ENCODE results near the gene CREB5.

Gene CREB5

DNA sequence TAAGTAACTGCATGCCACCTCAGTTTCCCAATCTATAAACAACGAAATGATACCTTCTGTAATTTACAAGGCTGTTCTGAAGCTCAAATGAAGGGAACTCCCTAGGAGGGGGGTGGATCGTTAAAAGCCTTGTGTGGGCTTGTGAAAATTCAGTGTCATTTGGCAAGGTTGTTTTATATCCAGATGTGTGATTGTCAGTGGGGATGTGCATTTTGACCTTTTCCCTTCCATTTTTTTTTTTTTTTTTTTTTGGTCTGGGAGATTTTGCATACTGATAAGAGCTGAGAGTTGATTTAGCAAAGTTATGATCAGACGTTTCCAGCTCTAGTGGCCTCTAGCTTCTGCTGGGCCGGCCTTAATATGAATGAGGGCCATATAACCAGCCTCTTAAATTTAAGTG lies 22.8 kb downstream of the CREB5 start:
- no peak for DNase-seq (ENCODE audit: low read depth in 1 of 2, low spot score in 1 of 2)

DNA sequence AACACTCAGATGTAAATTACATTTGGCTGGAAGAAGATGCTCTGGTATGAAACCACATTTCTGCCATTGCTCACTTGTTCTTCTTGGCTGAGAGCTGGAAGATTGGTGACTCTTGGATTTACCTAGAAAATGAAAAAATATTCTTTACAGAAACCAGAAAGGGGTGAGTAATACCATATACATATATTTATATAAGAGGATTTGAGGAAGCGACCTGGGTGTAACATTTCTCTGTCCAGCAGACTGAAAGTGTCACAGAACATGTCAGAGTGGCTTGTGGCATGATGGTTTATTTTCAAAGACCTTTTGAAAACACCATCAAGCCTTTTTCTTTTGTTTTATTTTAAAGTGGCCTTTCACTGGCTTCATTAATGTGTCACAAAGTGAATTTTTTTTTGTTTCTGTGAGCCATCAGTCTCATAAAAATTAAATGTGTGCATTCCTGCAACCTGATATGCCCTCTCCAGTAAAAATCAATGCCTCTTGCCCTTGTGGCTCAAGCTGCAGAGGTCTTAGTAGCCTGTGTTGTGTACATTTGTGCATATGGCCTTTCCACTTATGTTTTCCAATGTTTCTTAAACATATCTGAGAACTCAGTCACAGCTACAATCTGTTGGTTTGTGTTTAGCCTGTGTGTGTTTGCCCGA lies 23.5 kb downstream of the CREB5 start:
- DNase-seq (ENCODE audit: low read depth in 1 of 2, low spot score in 1 of 2), result no peak

DNA sequence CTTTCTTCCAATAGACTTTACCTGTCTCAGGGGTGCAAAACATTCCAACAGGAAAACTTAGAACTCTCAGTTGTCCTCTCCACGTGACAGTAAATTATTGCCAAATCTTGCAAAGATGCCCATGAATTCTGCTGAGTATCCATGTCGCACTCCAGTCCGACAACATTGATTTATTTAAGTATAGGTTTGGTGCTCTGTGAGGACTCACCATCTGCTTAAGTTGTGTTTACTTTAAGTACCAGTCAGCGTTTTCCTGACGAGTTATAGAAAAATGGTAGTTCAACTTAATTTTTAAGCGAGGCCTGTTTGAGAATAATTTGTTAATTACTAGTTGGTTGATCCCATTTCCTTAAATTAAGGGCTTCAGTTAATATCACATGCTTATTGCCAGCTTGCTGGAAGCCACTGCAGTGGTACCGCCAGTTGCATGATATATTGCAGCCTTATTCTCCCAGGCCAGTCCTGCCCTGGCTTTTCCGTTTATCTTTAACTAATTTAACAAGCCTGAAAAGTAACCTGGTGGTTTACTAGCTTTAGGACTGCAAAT lies 27.8 kb downstream of the CREB5 start:
- no peak for DNase-seq (ENCODE audit: low read depth in 1 of 2, low spot score in 1 of 2)

DNA sequence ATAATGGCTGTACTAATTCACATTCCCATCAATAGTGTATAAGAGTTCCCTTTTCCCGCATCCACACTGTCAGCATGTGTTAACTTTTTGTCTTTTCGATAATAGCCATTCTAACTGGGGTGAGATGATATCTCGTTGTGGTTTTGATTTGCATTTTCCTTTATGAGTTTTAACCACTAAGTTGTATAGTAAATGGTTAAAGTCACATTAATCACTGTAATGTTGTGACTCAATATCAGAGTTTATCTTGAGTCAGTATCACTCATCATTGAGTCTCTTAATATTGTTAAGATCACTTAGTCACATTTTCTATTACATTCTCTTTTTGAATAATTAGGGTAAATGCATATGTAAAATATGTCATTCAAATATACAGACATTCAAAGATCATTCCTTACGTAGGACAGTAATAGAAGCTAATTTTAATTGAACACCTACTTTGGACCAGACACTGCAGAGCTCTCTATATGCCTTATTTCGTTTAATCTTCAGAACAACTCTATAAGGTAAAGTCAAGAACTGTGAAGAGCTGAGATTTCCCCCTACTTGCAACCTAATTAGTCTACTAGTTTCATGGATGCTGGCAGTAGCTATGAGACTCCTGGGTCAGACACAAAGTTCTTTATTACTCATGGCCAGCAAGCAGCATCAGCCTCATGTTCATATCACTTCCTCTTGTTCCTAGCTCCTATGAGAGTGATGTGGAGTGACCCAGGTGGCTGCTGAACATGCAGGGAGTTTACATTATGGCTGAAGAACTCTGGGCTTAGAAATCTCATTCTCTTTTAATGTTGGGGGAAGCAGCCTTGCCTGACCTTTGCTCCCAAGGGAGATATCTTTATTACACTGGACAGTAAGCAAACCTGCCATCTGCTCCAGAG lies 30.5 kb downstream of the CREB5 start:
- no peak for DNase-seq (ENCODE audit: low read depth in 1 of 2, low spot score in 1 of 2)

DNA sequence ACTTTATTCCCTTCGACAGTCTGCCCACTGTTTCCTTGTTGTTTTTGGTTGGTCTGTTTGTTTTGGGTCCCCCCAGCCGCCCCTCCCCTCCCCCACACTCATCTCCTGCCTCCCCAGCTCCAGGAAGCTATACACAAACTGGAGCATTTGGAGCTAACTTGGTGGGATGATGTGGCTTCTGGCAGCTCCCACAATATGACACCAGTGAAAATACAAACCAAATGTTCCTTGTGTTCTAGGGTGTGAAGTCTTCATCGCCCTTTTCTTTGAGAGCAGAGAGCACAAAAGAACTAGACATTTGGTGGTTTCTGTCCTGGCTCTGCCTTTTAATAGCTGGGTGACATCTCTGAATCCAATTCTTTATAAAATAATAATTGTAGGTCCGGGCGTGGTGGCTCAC lies 33.8 kb downstream of the CREB5 start:
- no peak for DNase-seq (ENCODE audit: low read depth in 1 of 2, low spot score in 1 of 2)

DNA sequence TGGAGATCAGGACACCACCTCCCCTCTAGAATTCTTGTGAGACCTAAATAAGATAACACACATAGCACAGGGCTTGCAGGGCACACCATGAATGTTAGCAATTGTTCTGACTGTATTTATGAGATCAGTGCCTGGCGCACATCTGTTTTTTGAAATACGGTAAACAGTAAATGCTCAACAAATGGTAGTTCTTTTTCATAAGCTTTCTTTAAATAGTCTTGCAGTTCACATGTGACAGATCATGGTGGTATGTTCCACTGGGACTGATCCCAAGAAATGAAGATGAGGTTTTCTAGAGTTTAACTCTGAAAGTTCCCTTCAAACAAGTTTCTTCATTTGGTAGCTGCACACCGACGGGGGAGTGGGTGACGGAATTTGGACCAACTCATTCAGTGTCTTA lies 34.8 kb downstream of the CREB5 start:
- DNase-seq (ENCODE audit: low read depth in 1 of 2, low spot score in 1 of 2), result no peak

DNA sequence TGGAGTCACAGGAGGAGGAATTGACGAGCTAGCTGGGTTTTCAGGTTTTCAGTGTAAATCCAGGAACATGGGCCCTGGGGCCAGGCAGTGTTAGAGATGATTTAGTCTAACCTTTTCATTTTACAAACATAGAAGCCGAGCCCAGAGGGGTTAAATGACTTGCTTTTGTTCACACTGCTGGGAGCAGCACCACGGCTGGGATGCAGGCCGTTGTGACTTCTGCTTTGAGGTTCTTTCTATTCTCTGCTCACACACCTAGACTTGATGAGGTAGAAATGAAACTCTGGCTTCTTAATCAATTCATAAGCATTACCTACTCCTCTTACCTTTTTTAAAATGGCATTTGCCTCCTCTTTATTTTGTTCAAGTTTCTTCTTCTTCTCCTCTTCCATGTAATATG lies 36.4 kb downstream of the CREB5 start:
- no peak for DNase-seq (ENCODE audit: low read depth in 1 of 2, low spot score in 1 of 2)

DNA sequence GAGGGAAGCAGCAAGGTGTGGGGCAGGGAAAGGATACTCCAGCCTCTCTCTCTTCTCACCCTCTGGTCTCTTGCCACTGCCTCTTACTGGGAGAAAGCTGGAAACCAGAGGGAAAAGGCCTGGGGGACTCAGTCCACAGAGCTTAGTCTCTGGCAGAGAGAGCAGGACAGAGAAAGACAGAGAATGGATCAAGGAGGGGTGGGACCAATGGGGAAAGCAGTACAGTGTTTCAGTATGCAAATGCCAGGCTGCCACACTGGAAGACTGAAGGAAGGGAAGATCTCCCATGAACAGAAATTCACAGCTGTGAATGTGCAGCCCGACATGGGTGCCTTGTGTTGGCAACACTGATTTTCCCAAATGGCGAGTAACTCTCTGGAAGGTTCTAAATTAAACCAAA lies 40.4 kb downstream of the CREB5 start:
- no peak for DNase-seq (ENCODE audit: low read depth in 1 of 2, low spot score in 1 of 2)

DNA sequence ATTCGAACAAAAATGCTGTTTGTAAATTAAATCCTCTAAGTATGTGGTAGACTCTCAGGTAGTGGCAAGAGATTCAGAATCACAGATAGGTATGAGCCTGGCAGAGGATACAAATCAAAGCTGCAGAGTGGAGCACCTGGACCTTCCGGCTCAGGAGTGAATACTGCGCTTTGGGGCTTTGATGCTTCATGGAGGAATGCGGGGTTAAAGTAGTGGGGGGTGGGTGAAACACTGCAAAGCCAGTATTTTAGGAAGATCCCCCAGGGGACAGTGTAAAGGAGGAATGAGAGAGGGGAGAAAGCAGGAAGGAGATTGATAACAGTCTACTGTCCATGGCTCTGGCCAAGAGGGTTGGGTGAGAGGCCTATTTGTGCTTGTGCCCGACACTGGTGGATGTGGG lies 43.2 kb downstream of the CREB5 start:
- no peak for DNase-seq (ENCODE audit: low read depth in 1 of 2, low spot score in 1 of 2)

DNA sequence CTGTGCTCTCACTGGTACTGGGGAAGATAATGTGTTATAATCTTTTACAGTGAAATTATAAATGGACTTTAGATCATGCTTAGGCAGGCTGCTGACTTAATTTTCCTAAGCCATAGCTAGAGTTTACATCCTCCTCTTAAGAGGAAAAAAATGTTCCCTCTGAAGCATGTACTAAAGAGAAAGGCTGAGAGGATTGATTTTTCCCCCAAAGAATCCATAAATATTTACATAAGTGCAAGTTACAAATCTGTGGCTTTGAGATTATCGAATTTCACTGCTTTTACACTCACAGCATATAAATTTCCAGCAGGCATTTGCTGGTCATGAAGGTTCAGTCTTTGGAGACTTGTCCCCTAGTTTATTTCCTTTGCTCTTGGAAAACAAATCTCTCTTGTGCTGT lies 43.7 kb downstream of the CREB5 start:
- no peak for DNase-seq (ENCODE audit: low read depth in 1 of 2, low spot score in 1 of 2)

DNA sequence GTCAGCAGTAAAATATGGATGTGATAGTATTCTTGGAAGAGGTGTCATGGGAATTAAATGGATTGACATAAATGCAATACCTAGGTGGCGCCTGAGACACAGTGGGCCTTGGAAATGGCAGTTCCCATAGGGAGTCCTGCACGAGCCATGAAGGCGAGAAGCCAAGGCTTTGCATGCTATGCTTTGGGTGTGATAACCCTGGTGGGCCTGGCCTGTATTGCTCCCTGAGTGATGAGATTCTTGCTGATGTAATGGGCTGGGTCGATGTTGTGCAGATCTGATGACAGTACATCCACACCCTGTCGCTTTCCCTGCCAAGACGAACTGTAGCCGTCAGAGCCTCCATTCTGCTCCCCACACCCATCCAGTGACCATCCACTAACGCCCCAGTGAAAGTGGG lies 46.4 kb downstream of the CREB5 start:
- DNase-seq (ENCODE audit: low read depth in 1 of 2, low spot score in 1 of 2), result no peak

DNA sequence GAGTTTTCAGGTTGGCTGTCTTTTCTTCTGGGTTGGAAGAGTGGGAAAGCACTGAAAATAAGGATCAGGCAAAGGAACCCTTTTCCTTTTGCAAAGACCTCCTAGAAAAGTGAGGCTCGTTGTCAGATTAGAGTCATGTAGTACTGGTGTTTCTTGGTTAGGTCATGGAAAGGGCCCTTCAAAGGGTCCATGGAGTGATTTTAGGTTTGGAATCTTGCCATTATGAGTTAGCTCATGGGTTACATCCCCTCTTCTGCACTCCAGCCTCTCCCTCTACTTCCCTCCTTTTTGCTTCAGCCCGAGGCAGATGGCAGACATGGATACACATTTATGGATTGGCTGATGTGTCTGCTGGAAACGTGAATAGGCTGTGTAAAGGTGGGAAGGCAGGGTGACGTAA lies 47.0 kb downstream of the CREB5 start:
- no peak for DNase-seq (ENCODE audit: low read depth in 1 of 2, low spot score in 1 of 2)

DNA sequence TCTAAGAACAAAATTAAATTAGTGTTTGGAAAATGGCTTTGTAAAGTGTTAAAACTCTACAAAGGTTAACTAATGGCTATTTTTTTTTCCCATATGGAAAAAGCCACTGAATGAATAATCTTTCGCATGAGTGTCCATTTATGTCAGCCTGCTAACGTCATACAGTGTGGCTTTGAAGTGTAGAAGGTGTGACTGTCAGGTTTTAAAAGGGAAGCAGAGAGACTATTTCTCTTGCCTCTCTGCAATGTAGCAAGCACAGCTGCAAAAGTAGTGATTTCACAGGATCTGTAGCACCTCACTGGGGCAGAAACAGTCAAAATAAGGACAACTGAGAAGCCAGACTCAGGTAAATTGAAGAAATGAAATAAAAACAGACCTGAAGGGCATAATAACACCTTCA lies 53.4 kb downstream of the CREB5 start:
- no peak for DNase-seq (ENCODE audit: low read depth in 1 of 2, low spot score in 1 of 2)

DNA sequence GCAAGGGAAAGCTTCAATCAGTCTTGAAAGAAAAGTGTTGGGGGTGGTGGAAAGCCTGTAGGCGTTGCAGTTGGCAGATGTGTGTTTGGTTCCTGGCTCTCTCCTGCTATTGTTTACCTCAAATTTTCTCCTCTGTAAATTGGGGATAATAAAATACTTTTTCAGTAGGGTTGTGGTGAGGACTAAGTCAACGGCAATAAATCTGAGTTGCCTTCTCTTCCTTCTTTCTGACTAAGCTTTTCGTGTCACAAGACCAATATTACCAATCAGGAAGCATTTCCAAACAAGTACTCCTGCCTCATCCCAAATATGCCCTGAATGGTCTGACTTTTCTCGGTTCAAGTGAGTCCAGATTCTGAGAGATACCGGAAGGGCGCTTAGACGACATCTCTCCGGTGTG lies 54.0 kb downstream of the CREB5 start:
- DNase-seq (ENCODE audit: low read depth in 1 of 2, low spot score in 1 of 2), result no peak

DNA sequence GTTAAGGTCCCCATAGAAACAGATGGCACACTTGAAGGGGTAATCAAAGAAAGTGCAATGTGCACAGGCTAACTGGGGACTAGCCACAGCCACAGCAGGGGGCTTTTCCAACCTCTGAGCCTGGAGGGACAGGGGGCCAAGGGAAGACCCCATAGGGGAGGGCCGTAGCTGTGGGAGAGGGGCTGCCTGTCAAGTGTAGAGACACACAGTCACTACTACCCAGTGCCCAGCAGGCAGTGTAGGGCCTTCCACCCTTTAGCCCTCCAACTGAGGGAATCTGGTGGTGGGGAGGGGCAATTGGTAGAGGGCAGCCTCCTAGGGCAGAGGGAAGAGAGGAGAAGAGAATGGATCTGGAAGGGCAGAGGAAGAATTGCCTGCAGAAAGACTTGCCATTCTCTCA lies 54.6 kb downstream of the CREB5 start:
- no peak for DNase-seq (ENCODE audit: low read depth in 1 of 2, low spot score in 1 of 2)

DNA sequence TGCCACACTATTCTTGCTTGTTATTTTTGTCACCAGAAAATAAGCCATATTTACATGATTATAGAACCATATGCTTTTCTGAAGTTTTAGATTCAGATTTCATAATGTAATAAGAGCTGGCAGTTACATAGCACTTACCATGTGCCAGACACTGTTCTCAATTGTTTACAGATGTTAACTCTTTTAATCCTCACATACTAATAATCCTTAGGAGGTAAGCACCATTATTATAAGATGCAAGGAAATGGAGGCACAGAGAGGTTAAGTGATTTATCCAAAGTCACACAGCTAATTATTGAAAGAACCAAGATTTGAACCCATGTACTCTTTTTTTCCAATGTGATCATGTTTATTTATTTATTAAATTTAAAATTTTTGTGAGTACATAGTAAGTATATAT lies 57.2 kb downstream of the CREB5 start:
- no peak for DNase-seq (ENCODE audit: low read depth in 1 of 2, low spot score in 1 of 2)

DNA sequence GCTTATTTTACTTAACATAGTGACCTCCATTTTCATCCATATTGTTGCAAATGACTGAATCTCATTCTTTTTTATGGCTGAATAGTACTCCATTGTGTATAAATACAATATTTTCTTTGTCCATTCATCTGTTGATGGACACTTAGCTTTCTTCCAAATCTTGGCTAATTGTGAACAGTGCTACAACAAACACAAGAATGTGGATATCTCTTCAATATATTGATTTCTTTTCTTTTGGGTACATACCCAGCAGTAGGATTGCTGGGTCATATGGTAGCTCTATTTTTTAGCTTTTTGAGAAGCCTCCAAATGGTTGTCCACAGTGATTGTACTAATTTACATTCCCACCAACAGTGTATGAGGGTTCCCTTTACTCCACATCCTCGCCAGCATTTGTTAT lies 58.0 kb downstream of the CREB5 start:
- no peak for DNase-seq (ENCODE audit: low read depth in 1 of 2, low spot score in 1 of 2)

DNA sequence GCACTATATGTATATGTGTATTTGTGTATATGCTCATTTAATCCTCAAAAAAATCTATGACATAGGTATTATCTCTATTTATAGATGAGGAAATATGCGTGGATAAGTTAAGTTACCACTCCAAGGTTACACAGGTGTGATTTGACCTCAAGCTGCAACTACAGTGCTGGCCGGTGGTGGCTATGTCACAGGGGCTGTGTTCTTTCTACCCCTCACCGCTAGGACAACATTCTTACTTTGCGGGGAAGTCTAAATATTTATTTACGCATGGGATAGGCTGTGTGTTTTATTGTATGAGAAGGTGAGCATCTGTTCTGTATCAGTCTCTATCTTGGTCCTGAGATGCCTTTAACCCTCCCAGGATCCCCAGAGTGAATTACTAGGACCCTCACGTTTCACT lies 60.0 kb downstream of the CREB5 start:
- no peak for DNase-seq (ENCODE audit: low read depth in 1 of 2, low spot score in 1 of 2)

DNA sequence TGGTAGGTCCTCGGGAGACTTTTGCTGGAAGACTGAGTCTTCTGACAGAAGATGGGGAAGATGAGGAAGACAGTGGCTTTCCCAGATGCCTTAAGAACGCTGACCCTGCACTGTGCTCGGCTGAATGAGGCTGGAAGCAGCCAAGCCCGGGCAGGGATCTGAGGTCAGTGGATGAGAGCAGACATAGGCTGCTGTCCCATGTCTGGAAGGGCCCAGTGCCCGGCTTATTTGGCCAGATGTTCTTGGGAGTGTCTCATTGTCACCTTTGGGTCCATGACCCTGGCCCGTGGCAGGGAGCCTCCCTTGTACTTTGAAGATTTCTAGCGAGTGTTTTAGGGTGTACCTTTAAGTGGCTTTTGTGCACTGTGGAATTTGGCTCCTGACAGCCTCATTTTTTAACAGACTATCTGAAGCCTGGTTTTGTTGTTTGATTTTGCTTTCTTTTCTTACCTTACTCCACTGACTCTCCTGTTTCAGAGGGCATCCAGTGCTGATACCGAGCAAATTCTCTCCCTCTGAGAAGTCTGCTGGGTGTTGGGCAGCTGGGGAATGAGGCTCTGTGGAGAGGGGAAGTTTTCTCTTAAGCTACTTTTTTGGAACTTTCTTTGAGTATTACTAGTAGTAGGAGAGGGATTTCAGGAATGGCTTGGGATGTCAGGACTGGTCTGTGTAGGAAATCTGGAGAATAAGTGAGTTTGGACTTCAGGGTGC lies 61.4 kb downstream of the CREB5 start:
- DNase-seq (ENCODE audit: low read depth in 1 of 2, low spot score in 1 of 2), result no peak

DNA sequence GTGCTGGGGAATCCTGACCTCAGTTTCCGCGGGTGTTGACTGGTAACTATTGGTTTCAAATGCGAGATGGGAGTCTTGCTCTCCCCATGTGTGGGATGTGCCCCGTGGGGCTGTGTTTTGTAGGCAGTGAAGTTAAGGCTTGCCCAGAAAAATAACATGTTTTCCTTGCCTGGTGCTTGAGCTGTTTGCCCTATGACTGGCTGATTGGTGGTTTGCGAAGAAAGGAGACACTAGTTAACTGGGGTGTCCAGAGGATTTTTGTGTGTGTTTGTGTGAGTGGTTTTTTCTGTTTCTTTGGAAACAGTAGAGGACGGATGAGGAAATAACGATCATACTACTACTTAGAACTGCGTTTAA lies 61.9 kb downstream of the CREB5 start:
- DNase-seq (ENCODE audit: low read depth in 1 of 2, low spot score in 1 of 2), result no peak

DNA sequence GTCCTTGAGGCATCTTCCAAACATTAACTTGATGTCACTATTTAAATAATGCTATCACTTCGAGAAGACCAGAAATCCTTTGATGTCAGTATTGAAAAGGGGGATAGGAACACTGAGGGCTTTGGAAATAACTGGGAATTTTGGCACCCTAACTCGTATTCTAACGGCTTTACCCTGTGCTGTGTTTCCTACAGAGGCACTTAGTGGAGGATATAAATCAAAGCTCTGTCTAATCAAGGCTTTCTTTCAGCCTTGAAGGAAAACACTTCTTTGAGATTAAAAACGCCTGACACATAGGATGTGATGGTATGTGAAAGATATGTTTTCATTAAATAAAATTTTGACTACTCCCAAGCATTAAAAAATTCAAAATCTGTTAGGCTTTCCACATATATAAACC lies 62.3 kb downstream of the CREB5 start:
- DNase-seq (ENCODE audit: low read depth in 1 of 2, low spot score in 1 of 2), result no peak

DNA sequence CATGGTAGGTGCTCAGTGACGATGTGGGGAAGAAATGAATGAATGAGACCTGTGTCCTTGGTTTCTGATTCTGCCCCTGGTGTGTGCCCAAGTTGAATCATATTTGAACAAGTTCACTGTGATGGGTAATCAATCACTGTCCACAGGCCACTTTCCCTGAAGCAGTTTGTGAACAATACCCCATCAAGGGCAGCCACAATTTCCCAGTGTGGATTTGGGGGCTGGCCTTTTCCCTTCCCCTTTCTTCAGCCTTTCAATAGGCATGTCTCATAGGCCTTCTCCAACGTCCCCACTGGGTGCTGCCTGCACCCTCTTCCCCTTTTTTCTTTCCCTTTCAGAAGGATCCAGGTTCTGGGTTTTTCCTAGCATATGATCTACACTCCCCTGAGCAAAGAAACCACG lies 64.7 kb downstream of the CREB5 start:
- DNase-seq (ENCODE audit: low read depth in 1 of 2, low spot score in 1 of 2), result no peak

All from stimulated activated CD4-positive, alpha-beta T cell treated with anti-CD3 and anti-CD28 coated beads, Interleukin-15, amount 100 ng/mL, for 1 hour (primary cell).